Caco-2 (cell line): ENCODE results near the gene KRTAP2-2. TPM values are rescaled to one million over a fixed set of nuclear protein-coding genes. Genes with fewer than 3 reads are reported as not detected.

ENCODE experiments used
- BruUV-seq: library from RNA; stranded (reverse); fragments of 400-500 nt; replicated peaks from 2 replicates; lab custom pipeline; 2021; lab: Mats Ljungman, UMichigan
- CTCF ChIA-PET: fragments of 300-600 bp; sonication (Branson Sonifier 250); formaldehyde crosslinking; loops from one replicate; lab custom pipeline; 2022; ENCODE audit warnings: antibody characterized with exemption; lab: Charles Lee
- POLR2A ChIA-PET: fragments of 300-600 bp; sonication (Branson Sonifier 250); formaldehyde crosslinking; loops from one replicate; lab custom pipeline; 2022; ENCODE audit warnings: antibody characterized with exemption; lab: Charles Lee
- DNase-seq, 2 experiments: peaks; one replicate each; pipeline versions ENCODE4 v3.0.0 to v3.0.0-alpha.2; 2020 to 2022
- H3K27me3 ChIP-seq: replicated peaks from 2 replicates; pipeline ENCODE4 v1.6.0; 2011; ENCODE audit warnings: low read length; ENCODE audit not compliant: control insufficient read depth, insufficient read depth
- H3K36me3 ChIP-seq: 2 replicates; pipeline ENCODE4 v1.5.1; 2011; ENCODE audit warnings: low read length; ENCODE audit not compliant: control insufficient read depth, insufficient read depth
- H3K4me1 ChIP-seq: fragments of 250-450 bp; sonication (Bioruptor Pico); 2 replicates; pipeline ENCODE4 v1.5.1; 2020; ENCODE audit warnings: mild to moderate bottlenecking
- H3K4me3 ChIP-seq: 2 replicates; pipeline ENCODE4 v1.5.1; 2011; ENCODE audit warnings: low read depth, mild to moderate bottlenecking, control low read depth, low read length
- H3K9me3 ChIP-seq: fragments of 250-450 bp; sonication (Bioruptor Pico); 2 replicates; pipeline ENCODE4 v1.5.1; 2020; ENCODE audit warnings: mild to moderate bottlenecking, moderate library complexity
- H3K27ac Mint-ChIP-seq: one replicate; pipeline ENCODE4 v1.8.0; 2022; ENCODE audit warnings: mixed read lengths; ENCODE audit not compliant: unreplicated experiment
- H3K27me3 Mint-ChIP-seq: one replicate; pipeline ENCODE4 v1.8.0; 2022; ENCODE audit warnings: mixed read lengths; ENCODE audit not compliant: insufficient read depth, unreplicated experiment
- H3K36me3 Mint-ChIP-seq: one replicate; pipeline ENCODE4 v1.8.0; 2022; ENCODE audit warnings: mild to moderate bottlenecking, mixed read lengths; ENCODE audit not compliant: insufficient read depth, unreplicated experiment
- H3K4me1 Mint-ChIP-seq: one replicate; pipeline ENCODE4 v1.8.0; 2022; ENCODE audit warnings: low read depth, mixed read lengths; ENCODE audit not compliant: unreplicated experiment
- H3K4me3 Mint-ChIP-seq: one replicate; pipeline ENCODE4 v1.8.0; 2022; ENCODE audit warnings: mild to moderate bottlenecking, moderate library complexity, mixed read lengths; ENCODE audit not compliant: unreplicated experiment
- H3K9me3 Mint-ChIP-seq: one replicate; pipeline ENCODE4 v1.8.0; 2022; ENCODE audit warnings: mixed read lengths; ENCODE audit not compliant: unreplicated experiment
- CTCF ChIP-seq, 2 experiments: fragments of 200-600 bp in 1 of 2; IDR thresholded peaks; 1 replicate in 1 of 2; 2 replicates in 1 of 2; pipeline versions ENCODE4 v1.5.1 to v1.8.0; 2011 to 2022; ENCODE audit warnings: antibody characterized with exemption in 1 of 2, control low read depth in 1 of 2, inconsistent platforms in 1 of 2, low read depth in 1 of 2, low read length in 1 of 2, mild to moderate bottlenecking in 1 of 2, moderate library complexity in 1 of 2; ENCODE audit not compliant: insufficient read depth in 1 of 2, severe bottlenecking in 1 of 2, unreplicated experiment in 1 of 2
- intact Hi-C: fragments of 100-400 bp; cut with micrococcal nuclease; formaldehyde crosslinking; loops from one replicate; pipeline ENCODE4 v1.10.0; 2022; ENCODE audit not compliant: unreplicated experiment
- total RNA-seq: library from RNA; stranded (reverse); gene quantifications from 2 replicates; pipeline ENCODE4 v1.2.3, GENCODE V29; 2022

Gene KRTAP2-2
- total RNA-seq, 1 experiment from 2014 or later, result not detected

GRCh38 chr17:41013181-41013580, 41.8 kb downstream of the KRTAP2-2 start:
- peaks cover 58% of the 10 kb centered on the region for H3K4me1 ChIP-seq
- H3K9me3 Mint-ChIP-seq, result peaks cover 37% of the 10 kb centered on the region
- H3K36me3 Mint-ChIP-seq, result peaks cover 14% of the 10 kb centered on the region
- TF ChIP-seq CTCF (IDR thresholded peaks at IDR 0.05; ENCODE audit: insufficient read depth in 1 of 2, low read depth in 1 of 2, low read length in 1 of 2, severe bottlenecking in 1 of 2, unreplicated experiment in 1 of 2), result no peak
- H3K36me3 ChIP-seq, result no peaks in the 10 kb centered on the region
- H3K4me3 ChIP-seq, result no peak overlapping the region
- no peaks in the 10 kb centered on the region for H3K27me3 Mint-ChIP-seq
- no peak for DNase-seq
- H3K9me3 ChIP-seq, result peaks cover 6% of the 10 kb centered on the region; the same call in 1 of the 2 replicates
- H3K4me3 Mint-ChIP-seq, result no peak overlapping the region
- BruUV-seq, result no TSS peak
- CTCF ChIA-PET, result no interaction called here
- intact Hi-C loops, result no loop called here
- H3K27ac Mint-ChIP-seq, result peak overlapping the region; percentile 69
- H3K27me3 ChIP-seq, result no peaks in the 10 kb centered on the region
- POLR2A ChIA-PET, result no interaction called here
- peaks cover 52% of the 10 kb centered on the region for H3K4me1 Mint-ChIP-seq

GRCh38 chr17:41012326-41013120, 42.5 kb downstream of the KRTAP2-2 start:
- H3K4me3 Mint-ChIP-seq, result no peak overlapping the region
- H3K27me3 ChIP-seq, result no peaks in the 10 kb centered on the region
- no peak for TF ChIP-seq CTCF (IDR thresholded peaks at IDR 0.05; ENCODE audit: insufficient read depth in 1 of 2, low read depth in 1 of 2, low read length in 1 of 2, severe bottlenecking in 1 of 2, unreplicated experiment in 1 of 2)
- DNase-seq, result no peak
- ChIA-PET CTCF (no interaction called here), POLR2A (no interaction called here)
- intact Hi-C loops, result no loop called here
- H3K36me3 Mint-ChIP-seq, result peaks cover 14% of the 10 kb centered on the region
- peaks cover 58% of the 10 kb centered on the region for H3K4me1 ChIP-seq
- H3K27me3 Mint-ChIP-seq, result no peaks in the 10 kb centered on the region
- H3K4me1 Mint-ChIP-seq, result peaks cover 48% of the 10 kb centered on the region
- peak overlapping the region; percentile 69 for H3K27ac Mint-ChIP-seq
- BruUV-seq, result no TSS peak
- no peak overlapping the region for H3K4me3 ChIP-seq
- H3K9me3 ChIP-seq, result peaks cover 12% of the 10 kb centered on the region; the same call in 1 of the 2 replicates
- H3K36me3 ChIP-seq, result no peaks in the 10 kb centered on the region
- peaks cover 37% of the 10 kb centered on the region for H3K9me3 Mint-ChIP-seq

- peaks cover 48% of the 10 kb centered on the region for H3K4me1 ChIP-seq
- BruUV-seq, result no TSS peak
- Mint-ChIP-seq H3K4me3 (no peak overlapping the region), H3K9me3 (peaks cover 34% of the 10 kb centered on the region), H3K4me1 (peaks cover 43% of the 10 kb centered on the region), H3K27ac (peak overlapping the region; percentile 66), H3K36me3 (peaks cover 20% of the 10 kb centered on the region), H3K27me3 (no peaks in the 10 kb centered on the region)
- H3K9me3 ChIP-seq, result peaks cover 12% of the 10 kb centered on the region; the same call in 1 of the 2 replicates
- no peaks in the 10 kb centered on the region for H3K27me3 ChIP-seq
- intact Hi-C loops, result no loop called here
- no peak for TF ChIP-seq CTCF (IDR thresholded peaks at IDR 0.05; ENCODE audit: insufficient read depth in 1 of 2, low read depth in 1 of 2, low read length in 1 of 2, severe bottlenecking in 1 of 2, unreplicated experiment in 1 of 2)
- H3K36me3 ChIP-seq, result no peaks in the 10 kb centered on the region
- ChIA-PET POLR2A (interaction anchor here (1.7 kb wide), 1 partner anchor 48 kb away, joined by 10 read pairs; no protein-coding TSS in a partner anchor), CTCF (no interaction called here)
- DNase-seq, result no peak
- H3K4me3 ChIP-seq, result no peak overlapping the region
Observed at GRCh38 chr17:41010441-41010840, 44.6 kb downstream of the KRTAP2-2 start.
